GM21619 (cell line): ENCODE results near the gene LRRC3C.

ENCODE experiments used
- ATAC-seq: cut with Tn5 transposase; IDR thresholded peaks from one replicate; pipeline ENCODE4 v1.9.1; 2021; ENCODE audit not compliant: unreplicated experiment

The LRRC3C gene

GRCh38 chr17:39973496-39973895 is 46.0 kb downstream of the LRRC3C start:
- no peak for ATAC-seq

DNA sequence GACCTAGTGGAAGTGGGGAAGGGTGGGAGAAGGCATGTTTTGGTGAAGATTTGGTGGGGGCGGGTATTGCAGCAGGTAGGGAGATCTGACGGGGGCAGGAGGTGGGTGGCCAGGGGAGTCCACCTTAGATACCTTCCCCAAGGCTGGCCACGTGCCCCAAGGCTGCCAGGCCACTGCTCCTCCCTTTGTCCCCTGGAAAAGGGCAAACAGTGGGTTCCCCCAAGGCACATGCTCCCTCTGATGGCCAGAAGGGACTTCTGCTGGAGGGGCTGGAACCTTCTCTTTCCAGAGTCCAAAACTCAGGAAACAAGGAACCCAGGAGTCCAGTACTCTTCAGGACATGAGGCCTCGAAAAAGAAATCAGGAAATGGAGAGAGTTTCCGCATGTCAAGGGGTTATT is 46.9 kb downstream of the LRRC3C start:
- ATAC-seq: no peak

- ATAC-seq: no peak
These were observed 48.3 kb downstream of the LRRC3C start for GRCh38 chr17:39975801-39976200.

DNA sequence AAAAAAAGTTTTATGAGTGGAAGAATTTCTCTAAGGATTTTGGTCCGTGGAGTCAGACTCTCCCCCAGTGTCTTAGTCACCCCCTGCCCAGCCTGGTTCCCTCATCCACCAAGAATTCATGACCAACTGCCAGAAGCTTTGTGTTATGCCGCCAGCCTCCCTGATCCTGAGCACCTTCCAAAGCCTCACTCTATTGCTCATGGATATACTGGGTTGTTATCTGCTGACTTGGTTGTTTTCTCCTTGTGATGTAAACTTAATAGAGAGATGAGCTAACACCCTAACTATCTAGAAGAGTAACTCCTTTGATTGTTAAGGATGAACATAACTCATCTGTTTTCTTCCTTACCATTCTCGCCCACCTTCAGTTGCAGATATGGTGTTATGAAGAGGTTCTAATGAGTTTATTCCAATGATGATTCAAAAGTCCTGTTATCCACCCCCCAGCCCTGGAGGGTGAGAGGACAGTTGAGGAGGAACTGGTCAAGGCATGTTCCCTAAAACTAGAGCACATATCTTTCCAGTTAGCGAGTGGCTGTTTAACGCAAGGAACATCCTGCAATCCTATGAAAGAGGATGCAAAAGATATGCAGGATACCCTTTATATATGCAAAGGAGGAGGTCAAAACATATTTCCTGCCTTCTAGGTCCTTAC is 51.6 kb downstream of the LRRC3C start:
- no peak for ATAC-seq

DNA sequence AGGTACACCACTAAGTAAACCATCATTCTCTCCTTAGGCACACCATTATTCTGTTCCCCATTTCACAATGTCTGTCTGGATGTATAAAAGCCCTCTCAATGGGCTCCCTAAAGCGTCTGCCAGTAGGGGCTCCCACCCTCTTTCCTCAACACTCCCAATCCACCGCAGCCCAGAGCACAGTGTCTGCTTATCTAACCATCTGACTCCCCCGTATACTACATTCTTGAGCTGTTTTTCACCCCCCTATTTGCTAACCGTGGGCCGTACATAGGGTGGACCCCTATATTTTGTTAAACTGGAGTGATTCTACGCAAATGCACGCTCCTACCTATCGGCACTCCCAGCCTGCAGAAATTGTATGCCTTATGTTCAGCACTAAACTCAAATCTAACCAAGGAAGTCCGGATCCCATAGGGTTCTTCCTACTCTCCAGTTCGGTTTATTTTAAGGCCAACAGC is 52.4 kb downstream of the LRRC3C start:
- peak; percentile 18 for ATAC-seq

GRCh38 chr17:39980351-39981206 is 53.0 kb downstream of the LRRC3C start, which contains the start of gene PSMD3:
Gene PSMD3, plus strand, starts transcription at chr17:39980807. Its CDS starts 164 bp downstream, at chr17:39980971.
- ATAC-seq: peak; percentile 93

GRCh38 chr17:39981207-39981741 is 53.7 kb downstream of the LRRC3C start:
- no peak for ATAC-seq

DNA sequence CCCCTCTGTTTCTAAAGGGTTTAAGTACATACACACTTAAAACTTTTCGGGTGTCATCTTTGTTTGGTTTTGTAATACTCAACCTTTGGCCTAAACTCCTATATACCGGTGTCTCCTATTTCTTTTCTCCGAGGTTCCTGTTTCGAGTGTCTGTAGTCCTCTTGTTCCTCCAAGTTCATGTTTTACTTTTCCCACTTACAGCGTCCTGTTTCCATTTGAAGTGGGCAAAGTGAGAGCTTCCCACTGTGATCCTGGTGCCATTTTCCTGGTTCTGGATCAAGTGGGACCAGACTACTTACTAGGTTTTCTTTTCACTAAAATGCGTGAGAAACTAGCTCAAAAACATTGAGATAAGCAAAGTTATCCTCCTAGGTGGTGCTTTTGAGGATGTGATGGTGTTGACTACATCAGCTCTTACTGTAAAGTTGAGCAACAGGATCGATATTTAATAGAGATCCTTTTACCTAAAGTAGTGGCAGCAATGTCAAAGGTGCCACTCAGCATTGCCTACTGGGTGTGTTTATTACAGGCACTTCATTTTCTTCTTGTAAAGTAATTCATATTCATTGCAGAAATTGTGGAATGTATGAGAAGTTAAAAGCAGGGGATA is 54.3 kb downstream of the LRRC3C start:
- ATAC-seq: no peak

DNA sequence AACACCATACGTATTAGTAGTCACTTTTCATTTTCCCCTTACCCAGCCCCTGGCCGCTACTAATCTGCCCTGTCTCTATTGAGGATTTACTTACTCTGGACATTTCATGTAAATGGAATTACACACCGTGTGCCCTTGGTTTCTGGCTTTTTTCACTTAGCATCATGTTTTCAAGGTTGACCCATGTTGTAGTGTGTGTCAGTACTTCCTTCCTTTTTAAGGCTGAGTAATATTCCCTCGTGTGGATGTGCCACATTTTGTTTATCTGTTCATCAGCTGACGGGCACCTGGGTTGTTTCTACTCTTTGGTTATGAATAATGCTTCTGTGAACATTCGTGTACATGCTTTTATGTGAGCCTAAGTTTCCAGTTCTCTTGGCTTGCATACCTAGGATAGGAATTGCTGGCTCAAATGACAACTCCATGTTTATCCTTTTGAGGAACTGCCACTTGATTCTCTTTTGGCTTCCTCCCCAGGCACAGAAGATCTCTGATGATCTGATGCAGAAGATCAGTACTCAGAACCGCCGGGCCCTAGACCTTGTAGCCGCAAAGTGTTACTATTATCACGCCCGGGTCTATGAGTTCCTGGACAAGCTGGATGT is 60.8 kb downstream of the LRRC3C start:
- no peak for ATAC-seq

- ATAC-seq: no peak
These were observed 66.9 kb downstream of the LRRC3C start for GRCh38 chr17:39994448-39994847.
